PC-3 (cell line): ENCODE data around the gene ANKRD53. TPM values are rescaled to one million over a fixed set of nuclear protein-coding genes. Genes with fewer than 3 reads are reported as not detected.
"Not testable (repeated sequence)": the region's sequence is repeated elsewhere in the genome, so short reads cannot be mapped to it uniquely, and the experiment has no call there.

ENCODE experiments used
- ATAC-seq: fragments of 200-7000 bp; cut with Tn5 transposase; 2 replicates; pipeline ENCODE4 v1.9.1; 2020; ENCODE audit warnings: mild to moderate bottlenecking, moderate library complexity
- BruUV-seq: library from RNA; stranded (reverse); fragments of 400-500 nt; replicated peaks from 2 replicates; lab custom pipeline; 2021; lab: Mats Ljungman, UMichigan
- CTCF ChIA-PET: fragments of 300-600 bp; sonication (Branson Sonifier 250); formaldehyde crosslinking; loops from one replicate; lab custom pipeline; 2022; ENCODE audit warnings: antibody characterized with exemption; lab: Charles Lee
- POLR2A ChIA-PET: fragments of 300-600 bp; sonication (Branson Sonifier 250); formaldehyde crosslinking; loops from one replicate; lab custom pipeline; 2022; ENCODE audit warnings: antibody characterized with exemption; ENCODE audit not compliant: unreplicated experiment; lab: Charles Lee
- DNase-seq: peaks from one replicate; pipeline ENCODE4 v3.0.0-alpha.2; 2015
- H2AFZ ChIP-seq: fragments of 300-600 bp; sonication (generic); 2 replicates; pipeline ENCODE4 v1.6.0; 2016; ENCODE audit warnings: antibody characterized with exemption, low read length
- H3F3A ChIP-seq: fragments of 300-600 bp; sonication (generic); one replicate; pipeline ENCODE4 v1.6.0; 2017; ENCODE audit warnings: antibody characterized with exemption, low read length, control low read depth, mild to moderate bottlenecking; ENCODE audit not compliant: unreplicated experiment
- H3K27ac ChIP-seq: fragments of 300-600 bp; sonication (generic); 2 replicates; pipeline ENCODE4 v1.5.1; 2016; ENCODE audit warnings: mild to moderate bottlenecking, low read length
- H3K27me3 ChIP-seq: fragments of 300-600 bp; sonication (generic); 2 replicates; pipeline ENCODE4 v1.6.1; 2016; ENCODE audit warnings: low read length, mixed read lengths
- H3K36me3 ChIP-seq: fragments of 300-600 bp; sonication (generic); 2 replicates; pipeline ENCODE4 v1.6.1; 2016; ENCODE audit warnings: low read depth, mixed run types, low read length, mixed read lengths
- H3K4me1 ChIP-seq: fragments of 300-600 bp; sonication (generic); 2 replicates; pipeline ENCODE4 v1.5.1; 2016; ENCODE audit warnings: low read length; ENCODE audit not compliant: insufficient read depth
- H3K4me2 ChIP-seq: fragments of 300-600 bp; sonication (generic); 2 replicates; pipeline ENCODE4 v1.6.0; 2016; ENCODE audit warnings: low read length
- H3K4me3 ChIP-seq: fragments of 300-600 bp; sonication (generic); 2 replicates; pipeline ENCODE4 v1.5.1; 2016; ENCODE audit warnings: mild to moderate bottlenecking, low read length, mixed read lengths
- H3K79me2 ChIP-seq: fragments of 300-600 bp; sonication (generic); 2 replicates; pipeline ENCODE4 v1.6.1; 2017; ENCODE audit warnings: low read length, mixed read lengths
- H3K9ac ChIP-seq: fragments of 300-600 bp; sonication (generic); 2 replicates; pipeline ENCODE4 v1.6.0; 2016; ENCODE audit warnings: mild to moderate bottlenecking, low read length
- H3K9me2 ChIP-seq: fragments of 300-600 bp; sonication (generic); replicated peaks from 2 replicates; pipeline ENCODE4 v1.6.1; 2016; ENCODE audit warnings: mixed run types, low read length, mixed read lengths
- H3K9me3 ChIP-seq: fragments of 300-600 bp; sonication (generic); 2 replicates; pipeline ENCODE4 v1.6.1; 2016; ENCODE audit warnings: low read length, mixed read lengths
- H4K20me1 ChIP-seq: fragments of 300-600 bp; sonication (generic); 2 replicates; pipeline ENCODE4 v1.6.1; 2016; ENCODE audit warnings: low read length, mixed read lengths
- CTCF ChIP-seq: fragments of 300-600 bp; sonication (generic); conservative IDR thresholded peaks from 2 replicates; pipeline ENCODE4 v1.5.1; 2017; ENCODE audit warnings: antibody characterized with exemption, low read depth, mild to moderate bottlenecking, low read length
- EZH2 ChIP-seq: fragments of 300-600 bp; sonication (generic); IDR thresholded peaks from one replicate; pipeline ENCODE4 v1.6.1; 2017; ENCODE audit warnings: antibody characterized with exemption, mild to moderate bottlenecking, low read length; ENCODE audit not compliant: unreplicated experiment
- EZH2phosphoT487 ChIP-seq: fragments of 300-600 bp; sonication (generic); IDR thresholded peaks from 2 replicates; pipeline ENCODE4 v1.6.1; 2018; ENCODE audit warnings: mild to moderate bottlenecking, antibody characterized with exemption, low read length, borderline replicate concordance
- intact Hi-C: fragments of 100-400 bp; cut with micrococcal nuclease; formaldehyde crosslinking; loops from 2 replicates; pipeline ENCODE4 v1.9.0; 2023
- total RNA-seq: library from RNA; depleted of rRNA; stranded (reverse); fragments of >200 nt; gene quantifications from 2 replicates; pipeline ENCODE4 v1.2.3, GENCODE V29; 2014

ANKRD53 gene
- total RNA-seq, 1 experiment from 2014 or later, result not detected

- H3K4me1 ChIP-seq, result peaks cover 5% of the 10 kb centered on the region
- TF ChIP-seq EZH2phosphoT487 (no peak), EZH2 (no peak), CTCF (no peak)
- H3K27me3 ChIP-seq, result no peaks in the 10 kb centered on the region
- no TSS peak for BruUV-seq
- DNase-seq (no peak), ATAC-seq (no peak)
- H4K20me1 ChIP-seq, result no peaks in the 10 kb centered on the region
- H3K9me2 ChIP-seq, result no peaks in the 10 kb centered on the region
- H3K27ac ChIP-seq, result no peak overlapping the region
- no peaks in the 10 kb centered on the region for H3F3A ChIP-seq
- H3K36me3 ChIP-seq, result no peaks in the 10 kb centered on the region
- H3K4me2 ChIP-seq, result no peak overlapping the region
- H2AFZ ChIP-seq, result no peak overlapping the region
- POLR2A ChIA-PET, result no interaction called here
- H3K4me3 ChIP-seq, result no peak overlapping the region
- H3K9me3 ChIP-seq, result no peaks in the 10 kb centered on the region
- intact Hi-C loops, result no loop called here
- no peak overlapping the region for H3K9ac ChIP-seq
- H3K79me2 ChIP-seq, result no peaks in the 10 kb centered on the region
- CTCF ChIA-PET, result no interaction called here
Measured at GRCh38 chr2:71018625-71019024, 40.2 kb downstream of the ANKRD53 start.

GRCh38 chr2:71019989-71020388 lies 41.6 kb downstream of the ANKRD53 start:
- BruUV-seq, H3K36me3 ChIP-seq, ATAC-seq, DNase-seq, H3K27ac ChIP-seq, H3K9me2 ChIP-seq, H3F3A ChIP-seq, H3K79me2 ChIP-seq, H3K27me3 ChIP-seq, H3K4me3 ChIP-seq, H4K20me1 ChIP-seq, H3K4me1 ChIP-seq, POLR2A ChIA-PET, H3K4me2 ChIP-seq, H3K9me3 ChIP-seq, H3K9ac ChIP-seq, intact Hi-C loops, H2AFZ ChIP-seq: not testable (repeated sequence)
- CTCF ChIA-PET, result interaction anchor here (0.6 kb wide), 1 partner anchor 81 kb away, joined by 3 read pairs; no protein-coding TSS in a partner anchor

GRCh38 chr2:71021394-71021793 lies 43.0 kb downstream of the ANKRD53 start:
- H3K4me2 ChIP-seq, DNase-seq, H3K9ac ChIP-seq, ATAC-seq, CTCF ChIA-PET, BruUV-seq, H3K27ac ChIP-seq, H3K79me2 ChIP-seq, H3F3A ChIP-seq, H4K20me1 ChIP-seq, H3K4me3 ChIP-seq, H3K27me3 ChIP-seq, H2AFZ ChIP-seq, H3K9me3 ChIP-seq, H3K9me2 ChIP-seq, intact Hi-C loops, POLR2A ChIA-PET, H3K36me3 ChIP-seq: not testable (repeated sequence)
- peaks cover 13% of the 10 kb centered on the region for H3K4me1 ChIP-seq
